Endothelial cell of umbilical vein (primary cell): ENCODE measurements around the gene MIS18BP1. TPM values are rescaled to one million over a fixed set of nuclear protein-coding genes. Genes with fewer than 3 reads are reported as not detected.
"Not testable (repeated sequence)": the region's sequence is repeated elsewhere in the genome, so short reads cannot be mapped to it uniquely, and the experiment has no call there.

Experiments
- BruUV-seq: library from RNA; stranded (reverse); fragments of 400-500 nt; replicated peaks from 2 replicates; lab custom pipeline; 2021; lab: Mats Ljungman, UMichigan
- CTCF ChIA-PET: fragments of 300-600, 350-600 bp; sonication (Branson Sonifier 250); formaldehyde crosslinking; loops from one replicate; lab custom pipeline; 2021; ENCODE audit warnings: antibody characterized with exemption, inconsistent platforms; lab: Charles Lee
- POLR2A ChIA-PET: fragments of 300-600, 350-600 bp; sonication (Branson Sonifier 250); formaldehyde crosslinking; loops from one replicate; lab custom pipeline; 2021; ENCODE audit warnings: antibody characterized with exemption, inconsistent platforms; lab: Charles Lee
- DNase-seq: peaks from one replicate; pipeline ENCODE4 v3.0.0-alpha.2; 2011; ENCODE audit warnings: low read depth, low spot score
- FAIRE-seq: peaks from 2 replicates; lab custom pipeline; 2011; peaks lifted over from hg19 to GRCh38; lab: Jason Lieb, UNC
- H2AFZ ChIP-seq: 2 replicates; pipeline ENCODE4 v1.6.0; 2012; ENCODE audit warnings: low read depth, low read length, control low read depth, inconsistent platforms
- H3K27ac ChIP-seq: 2 replicates; pipeline ENCODE4 v1.5.1; 2011; ENCODE audit warnings: low read depth, mild to moderate bottlenecking, control low read depth, low read length, moderate library complexity; ENCODE audit not compliant: insufficient read depth
- H3K27me3 ChIP-seq, 2 experiments: 2 replicates each; pipeline versions ENCODE4 v1.6.0 to v1.6.1; 2011; ENCODE audit warnings: low read length in 2 of 2, mixed read lengths in 1 of 2; ENCODE audit not compliant: control insufficient read depth in 2 of 2, insufficient read depth in 2 of 2
- H3K36me3 ChIP-seq, 2 experiments: 2 replicates in 1 of 2; 3 replicates in 1 of 2; pipeline ENCODE4 v1.5.1; 2011; ENCODE audit warnings: low read length in 2 of 2, mild to moderate bottlenecking in 1 of 2, moderate library complexity in 1 of 2; ENCODE audit not compliant: control insufficient read depth in 2 of 2, insufficient read depth in 2 of 2; ENCODE audit errors: extremely low read depth in 1 of 2
- H3K4me1 ChIP-seq: 3 replicates; pipeline ENCODE4 v1.5.1; 2011; ENCODE audit warnings: mild to moderate bottlenecking, low read length; ENCODE audit not compliant: control insufficient read depth, insufficient read depth; ENCODE audit errors: extremely low read depth
- H3K4me2 ChIP-seq: 2 replicates; pipeline ENCODE4 v1.6.1; 2011; ENCODE audit warnings: low read length, control low read depth, mixed read lengths; ENCODE audit not compliant: insufficient read depth
- H3K4me3 ChIP-seq, 3 experiments: fragments of 200-600 bp in 1 of 3; sonication (generic), shearing (Covaris generic) in 1 of 3; replicated peaks in 1 of 3; 2 replicates each; pipeline ENCODE4 v1.5.1; 2011 to 2016; ENCODE audit warnings: control low read depth in 3 of 3, low read length in 3 of 3, mild to moderate bottlenecking in 2 of 3, inconsistent platforms in 1 of 3, low read depth in 1 of 3, moderate library complexity in 1 of 3; ENCODE audit not compliant: insufficient read depth in 1 of 3
- H3K79me2 ChIP-seq: 2 replicates; pipeline ENCODE4 v1.6.0; 2012; ENCODE audit warnings: low read length, inconsistent platforms; ENCODE audit not compliant: control insufficient read depth, insufficient read depth
- H3K9ac ChIP-seq: replicated peaks from 2 replicates; pipeline ENCODE3; 2011; ENCODE audit warnings: low read length, control low read depth; ENCODE audit not compliant: insufficient read depth; ENCODE audit errors: extremely low read depth
- H3K9me1 ChIP-seq: replicated peaks from 3 replicates; pipeline ENCODE4 v1.6.0; 2011; ENCODE audit warnings: mild to moderate bottlenecking, low read length; ENCODE audit not compliant: control insufficient read depth, insufficient read depth; ENCODE audit errors: extremely low read depth
- H3K9me3 ChIP-seq: replicated peaks from 2 replicates; pipeline ENCODE4 v1.5.1; 2012; ENCODE audit warnings: low read length, inconsistent platforms; ENCODE audit not compliant: control insufficient read depth, insufficient read depth
- H4K20me1 ChIP-seq: replicated peaks from 2 replicates; pipeline ENCODE3; 2011; ENCODE audit warnings: mild to moderate bottlenecking, low read length; ENCODE audit not compliant: control insufficient read depth, insufficient read depth; ENCODE audit errors: extremely low read depth
- FOS ChIP-seq: IDR thresholded peaks from 2 replicates; pipeline ENCODE4 v1.6.1; 2011; ENCODE audit warnings: mild to moderate bottlenecking, low read length, moderate library complexity, borderline replicate concordance; ENCODE audit not compliant: insufficient read depth
- JUN ChIP-seq: IDR thresholded peaks from 2 replicates; pipeline ENCODE4 v1.6.1; 2011; ENCODE audit warnings: borderline replicate concordance, low read depth; ENCODE audit not compliant: insufficient read length, insufficient read depth
- MYC ChIP-seq: IDR thresholded peaks from one replicate; pipeline ENCODE4 v1.6.1; 2011; ENCODE audit warnings: mild to moderate bottlenecking, low read depth, low read length
- POLR2A ChIP-seq: IDR thresholded peaks from 2 replicates; pipeline ENCODE4 v1.6.1; 2012; ENCODE audit warnings: low read depth, mild to moderate bottlenecking, control low read depth, low read length
- dilution Hi-C: fragments of 300-500 bp; cut with MboI; formaldehyde crosslinking; loops from one replicate; pipeline ENCODE4 v1.15.0; 2019; ENCODE audit warnings: low sequenced_read_pairs; ENCODE audit not compliant: extremely low pct_ligation_motif_present
- intact Hi-C: fragments of 100-400 bp; cut with micrococcal nuclease; formaldehyde crosslinking; loops from one replicate; pipeline ENCODE4 v1.10.0; 2022
- polyA plus RNA-seq, 4 experiments: library from polyadenylated mRNA; depleted of rRNA in 3 of 4; stranded (reverse) in 3 of 4; unstranded in 1 of 4; fragments of >200 nt; gene quantifications; 2 replicates each; pipeline versions ENCODE4 v1.2.1 to v1.2.3, GENCODE V29; 2011 to 2012; ENCODE audit warnings: missing spikeins in 1 of 4
- total RNA-seq: library from RNA; stranded (reverse); gene quantifications from 2 replicates; pipeline ENCODE4 v1.2.3, GENCODE V29; 2021

MIS18BP1 gene
- total and polyA plus RNA-seq, 2 donors (not counting 3 experiments of a cell fraction or from before 2014, with no cell fraction given): 8.9 to 43.3 TPM

DNA sequence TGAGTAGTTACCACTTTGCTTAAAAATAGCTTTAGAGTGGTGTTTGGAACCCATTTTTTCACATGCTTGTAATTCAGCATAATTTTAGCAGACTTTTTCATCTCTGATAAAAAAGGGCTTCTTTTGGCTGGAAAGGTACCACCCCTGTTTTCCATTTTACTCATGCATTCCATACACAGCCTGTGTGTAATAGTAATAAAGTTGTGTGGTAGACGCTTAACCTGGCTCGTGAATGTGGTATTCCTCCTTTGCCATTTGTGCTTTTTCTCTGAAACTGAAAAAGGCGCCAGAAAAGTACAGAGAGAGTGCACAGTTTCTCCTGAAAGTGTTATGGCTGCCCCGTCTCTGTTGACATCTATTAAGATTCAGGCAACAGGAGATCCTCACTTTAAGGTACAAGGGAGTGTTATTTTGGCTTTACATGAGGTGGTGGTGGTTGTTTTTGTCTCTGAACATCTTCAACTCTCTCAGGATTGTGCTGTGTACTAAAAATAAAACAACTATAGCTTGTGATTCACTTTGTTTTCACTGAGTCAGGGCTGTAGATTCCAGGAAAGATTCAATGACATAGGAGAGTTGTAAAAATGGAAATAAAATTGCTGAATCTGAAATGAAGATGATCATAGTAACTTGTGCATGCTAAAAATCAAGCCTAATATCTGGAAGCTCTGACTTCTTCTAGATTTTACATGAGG is 45.6 kb upstream of the MIS18BP1 start:
- H3K4me2 ChIP-seq: no peak overlapping the region
- H4K20me1 ChIP-seq: no peaks in the 10 kb centered on the region
- H3K9me1 ChIP-seq: no peaks in the 10 kb centered on the region
- no peak overlapping the region for H2AFZ ChIP-seq
- DNase-seq (no peak), FAIRE-seq (no peak)
- dilution Hi-C loops: no loop called here
- no peaks in the 10 kb centered on the region for H3K9me3 ChIP-seq
- no peak overlapping the region for H3K4me3 ChIP-seq
- no TSS peak for BruUV-seq
- ChIA-PET CTCF (no interaction called here), POLR2A (no interaction called here)
- no peak overlapping the region for H3K9ac ChIP-seq
- TF ChIP-seq JUN (no peak), MYC (no peak), FOS (no peak), POLR2A (no peak)
- intact Hi-C loops: no loop called here
- no peaks in the 10 kb centered on the region for H3K4me1 ChIP-seq
- no peaks in the 10 kb centered on the region for H3K27me3 ChIP-seq
- H3K36me3 ChIP-seq: no peaks in the 10 kb centered on the region
- no peak overlapping the region for H3K27ac ChIP-seq
- H3K79me2 ChIP-seq: no peaks in the 10 kb centered on the region

DNA sequence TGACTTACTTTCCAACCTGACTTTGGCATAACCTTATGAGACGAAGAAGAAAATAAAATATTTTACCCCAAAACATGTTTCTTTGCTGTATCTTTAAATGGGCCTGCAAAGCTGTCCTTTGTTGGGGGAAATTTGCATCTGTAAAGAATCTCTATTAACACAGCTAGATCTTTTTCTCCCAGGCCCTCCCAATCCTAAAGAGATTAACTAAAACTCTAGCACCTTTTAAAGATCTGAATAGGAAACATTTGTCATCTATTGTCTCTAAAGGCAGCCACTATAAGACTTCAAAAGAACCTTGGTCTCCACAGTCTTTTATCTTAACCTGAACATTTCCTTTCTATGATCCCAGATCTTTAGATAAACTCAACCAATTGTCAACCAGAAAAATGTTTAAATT is 41.8 kb upstream of the MIS18BP1 start:
- DNase-seq, intact Hi-C loops, H3K27me3 ChIP-seq, H3K4me3 ChIP-seq, H3K9me3 ChIP-seq, BruUV-seq, H3K27ac ChIP-seq, H3K4me1 ChIP-seq, H2AFZ ChIP-seq, H3K4me2 ChIP-seq, dilution Hi-C loops, H3K9ac ChIP-seq, H4K20me1 ChIP-seq, POLR2A ChIA-PET, FAIRE-seq, CTCF ChIA-PET, H3K36me3 ChIP-seq, H3K9me1 ChIP-seq, H3K79me2 ChIP-seq: not testable (repeated sequence)
